PFSK-1 (cell line): ENCODE measurements around the gene TNPO3.

ENCODE experiments used
- FOXP2 ChIP-seq: optimal IDR thresholded peaks from 2 replicates; pipeline ENCODE3; 2011; ENCODE audit warnings: borderline replicate concordance, control low read depth, inconsistent platforms; ENCODE audit not compliant: insufficient read depth; ENCODE audit errors: extremely low read length, extremely low read depth
- POLR2AphosphoS5 ChIP-seq: IDR thresholded peaks from 2 replicates; pipeline ENCODE4 v1.6.1; 2012; ENCODE audit warnings: low read depth, mild to moderate bottlenecking, control low read depth, low read length, moderate library complexity
- REST ChIP-seq, 2 experiments: IDR thresholded peaks; 2 replicates each; pipeline versions ENCODE4 v1.6.1 to v1.8.0; 2011 to 2012; ENCODE audit warnings: low read depth in 2 of 2, low read length in 2 of 2, control low read depth in 1 of 2, inconsistent platforms in 1 of 2, mild to moderate bottlenecking in 1 of 2, moderate library complexity in 1 of 2; ENCODE audit not compliant: insufficient read depth in 1 of 2
- TAF1 ChIP-seq: IDR thresholded peaks from 2 replicates; pipeline ENCODE4 v1.6.1; 2012; ENCODE audit warnings: low read length, control low read depth, borderline replicate concordance; ENCODE audit not compliant: insufficient read depth

DNA sequence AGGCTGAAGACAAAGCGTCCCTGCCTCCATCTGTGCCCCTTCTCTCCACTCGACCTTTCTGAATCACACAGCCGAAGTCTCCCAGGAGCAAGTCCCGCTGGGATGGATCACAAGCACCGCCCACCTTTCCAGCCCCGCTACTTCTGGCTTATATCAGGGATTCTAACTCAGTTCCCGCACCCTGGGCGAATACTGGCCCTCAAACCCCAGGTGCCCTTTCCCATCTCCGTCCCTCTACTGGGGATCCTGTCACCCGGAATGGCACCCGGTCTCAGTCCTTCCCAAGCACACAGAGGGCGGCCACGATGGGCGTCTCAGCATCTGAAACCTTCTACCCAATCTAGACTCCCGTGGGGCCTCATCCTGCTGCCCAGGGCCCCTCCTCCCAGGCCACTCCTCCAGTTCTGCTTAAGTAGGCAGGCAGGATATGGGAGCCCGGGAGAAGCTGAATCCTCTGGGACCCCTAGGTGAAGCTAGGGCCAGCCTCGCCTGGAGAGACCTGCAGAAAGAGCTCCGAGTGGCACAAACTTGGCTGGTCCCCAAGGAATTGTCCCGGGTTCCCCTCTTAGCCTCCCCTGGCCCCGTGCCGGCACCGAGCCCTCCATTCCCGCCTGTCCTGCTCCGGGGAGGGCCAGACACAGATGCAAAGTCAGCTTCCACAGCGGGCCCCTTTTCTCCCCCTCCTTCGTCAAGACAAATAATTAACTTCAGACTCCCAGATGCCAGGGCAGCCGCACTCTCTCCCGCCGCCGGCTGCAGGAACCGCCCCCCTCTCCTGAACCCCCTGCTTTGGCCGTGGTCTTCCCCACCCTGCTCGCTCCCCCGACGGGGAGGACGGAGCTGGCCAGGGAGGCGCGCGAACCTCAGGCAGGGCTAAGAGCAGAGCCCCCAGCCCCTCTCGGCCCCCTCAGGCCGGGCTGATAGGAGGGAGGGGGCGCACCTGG is 145.0 kb downstream of the TNPO3 start:
- TF ChIP-seq REST (IDR thresholded peaks at IDR 0.05; ENCODE audit: insufficient read depth in 1 of 2, low read depth in 2 of 2, low read length in 2 of 2) (no peak), POLR2AphosphoS5 (no peak), TAF1 (no peak), FOXP2 (no peak)
